Peyer's patch (tissue), 4 donors: ENCODE measurements around the gene GRK6.

Experiments used
- POLR2A ChIP-seq, 2 donors: fragments of 450-650 bp; IDR thresholded peaks; one replicate each; pipeline ENCODE4 v1.5.1; 2017; ENCODE audit warnings: antibody characterized with exemption in 2 of 2, mild to moderate bottlenecking in 2 of 2, moderate library complexity in 2 of 2
- TF ChIP-seq, protein P1 (sequence below), 6 experiments: fragments of 450-650 bp in 4 of 6; fragments of 200-600 bp in 2 of 6; sonication (generic) in 1 of 6; IDR thresholded peaks; one replicate each; pipeline ENCODE4 v1.5.1; 2017 to 2019; ENCODE audit warnings: antibody characterized with exemption in 6 of 6, mild to moderate bottlenecking in 3 of 6, moderate library complexity in 1 of 6

DNA sequence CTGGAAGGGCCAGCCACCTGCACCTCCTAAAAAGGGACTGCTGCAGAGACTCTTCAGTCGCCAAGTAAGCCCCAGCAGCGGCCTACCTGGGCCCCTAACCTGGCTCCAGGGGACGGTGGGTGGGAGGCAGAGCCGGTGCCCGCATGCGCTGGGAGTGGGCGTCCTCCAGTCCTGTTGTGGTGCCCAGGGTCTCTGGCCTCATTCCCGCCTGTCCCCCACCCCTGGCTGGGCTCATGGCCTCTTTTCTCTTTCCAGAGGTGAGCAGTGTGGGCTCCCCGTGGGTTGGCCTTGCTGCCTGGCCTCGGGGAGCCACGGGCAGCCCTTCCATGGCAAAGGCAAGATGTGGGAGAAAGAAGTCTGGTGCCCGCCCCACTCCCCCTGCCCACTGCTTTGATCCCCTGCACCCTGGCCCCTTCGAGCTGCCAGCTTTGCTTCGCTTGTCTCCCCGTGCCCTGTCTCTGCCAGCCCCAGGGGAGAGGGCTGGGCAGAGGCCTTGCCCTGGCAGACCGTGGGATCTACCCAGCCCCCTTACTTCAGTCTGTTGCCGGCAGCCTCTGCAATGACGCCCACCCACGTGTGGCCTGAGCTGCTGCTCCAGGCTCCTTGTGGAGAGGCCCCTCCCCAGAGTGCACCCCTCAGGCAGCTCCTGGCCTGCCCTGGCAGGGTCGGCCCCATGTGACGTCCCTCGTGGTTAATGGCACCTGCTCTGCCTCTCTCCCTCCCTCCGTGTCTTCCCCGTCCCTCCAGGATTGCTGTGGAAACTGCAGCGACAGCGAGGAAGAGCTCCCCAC, 14.7 kb downstream of the GRK6 start:
- no peak for TF ChIP-seq POLR2A (IDR thresholded peaks at IDR 0.05)
- TF ChIP-seq, protein P1, sequence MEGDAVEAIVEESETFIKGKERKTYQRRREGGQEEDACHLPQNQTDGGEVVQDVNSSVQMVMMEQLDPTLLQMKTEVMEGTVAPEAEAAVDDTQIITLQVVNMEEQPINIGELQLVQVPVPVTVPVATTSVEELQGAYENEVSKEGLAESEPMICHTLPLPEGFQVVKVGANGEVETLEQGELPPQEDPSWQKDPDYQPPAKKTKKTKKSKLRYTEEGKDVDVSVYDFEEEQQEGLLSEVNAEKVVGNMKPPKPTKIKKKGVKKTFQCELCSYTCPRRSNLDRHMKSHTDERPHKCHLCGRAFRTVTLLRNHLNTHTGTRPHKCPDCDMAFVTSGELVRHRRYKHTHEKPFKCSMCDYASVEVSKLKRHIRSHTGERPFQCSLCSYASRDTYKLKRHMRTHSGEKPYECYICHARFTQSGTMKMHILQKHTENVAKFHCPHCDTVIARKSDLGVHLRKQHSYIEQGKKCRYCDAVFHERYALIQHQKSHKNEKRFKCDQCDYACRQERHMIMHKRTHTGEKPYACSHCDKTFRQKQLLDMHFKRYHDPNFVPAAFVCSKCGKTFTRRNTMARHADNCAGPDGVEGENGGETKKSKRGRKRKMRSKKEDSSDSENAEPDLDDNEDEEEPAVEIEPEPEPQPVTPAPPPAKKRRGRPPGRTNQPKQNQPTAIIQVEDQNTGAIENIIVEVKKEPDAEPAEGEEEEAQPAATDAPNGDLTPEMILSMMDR (IDR thresholded peaks at IDR 0.05), result no peak
